NCI-H1105 (cell line): ENCODE results near the gene NYAP1.

ENCODE experiments used
- DNase-seq: peaks from one replicate; lab custom pipeline; 2025; lab: John Stamatoyannopoulos, UW

NYAP1 gene

DNA sequence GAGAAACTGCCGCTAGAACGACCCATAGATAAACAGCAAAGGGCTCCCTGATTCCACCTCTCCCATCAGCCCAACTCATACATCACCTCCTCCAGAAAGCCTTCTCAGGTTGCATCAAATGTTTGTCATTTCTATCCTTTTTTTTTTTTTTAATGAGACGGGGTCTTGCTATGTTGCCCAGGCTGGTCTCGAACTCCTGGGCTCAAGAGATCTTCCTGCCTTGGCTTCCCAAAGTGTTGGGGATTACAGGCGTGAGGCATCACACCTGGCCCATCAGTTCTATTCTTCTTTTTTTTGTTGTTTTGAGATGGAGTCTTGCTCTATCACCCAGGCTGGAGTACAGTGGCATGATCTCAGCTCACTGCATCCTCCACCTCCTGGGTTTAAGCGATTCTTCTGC, 26.7 kb upstream of the NYAP1 start:
- no peak for DNase-seq

- no peak for DNase-seq
Measured at GRCh38 chr7:100464210-100464660, 19.5 kb upstream of the NYAP1 start, which contains the start of gene SPACDR. Gene SPACDR, minus strand, starts transcription at chr7:100464260. Its CDS starts 235 bp downstream, at chr7:100464025.

DNA sequence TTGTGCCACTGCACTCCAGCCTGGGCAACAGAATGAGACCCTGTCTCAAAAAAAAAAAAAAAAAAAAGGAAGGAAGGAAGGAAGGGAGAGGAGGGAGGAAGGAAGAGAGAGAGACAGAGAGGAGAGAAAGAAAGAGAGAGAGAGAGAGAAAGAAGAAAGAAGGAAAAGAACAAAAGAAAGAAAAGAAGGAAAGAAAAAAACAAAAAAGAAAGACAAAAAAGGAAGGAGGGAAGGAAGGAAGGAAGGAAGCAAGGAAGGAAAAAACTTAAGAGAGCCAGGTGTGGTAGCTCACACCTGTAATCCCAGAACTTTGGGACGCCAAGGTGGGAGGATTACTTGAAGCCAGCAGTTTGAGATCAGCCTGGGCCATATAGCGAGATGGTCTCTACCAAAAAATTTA, 18.9 kb upstream of the NYAP1 start:
- DNase-seq = no peak

GRCh38 chr7:100465299-100465698, 18.4 kb upstream of the NYAP1 start:
- no peak for DNase-seq

DNA sequence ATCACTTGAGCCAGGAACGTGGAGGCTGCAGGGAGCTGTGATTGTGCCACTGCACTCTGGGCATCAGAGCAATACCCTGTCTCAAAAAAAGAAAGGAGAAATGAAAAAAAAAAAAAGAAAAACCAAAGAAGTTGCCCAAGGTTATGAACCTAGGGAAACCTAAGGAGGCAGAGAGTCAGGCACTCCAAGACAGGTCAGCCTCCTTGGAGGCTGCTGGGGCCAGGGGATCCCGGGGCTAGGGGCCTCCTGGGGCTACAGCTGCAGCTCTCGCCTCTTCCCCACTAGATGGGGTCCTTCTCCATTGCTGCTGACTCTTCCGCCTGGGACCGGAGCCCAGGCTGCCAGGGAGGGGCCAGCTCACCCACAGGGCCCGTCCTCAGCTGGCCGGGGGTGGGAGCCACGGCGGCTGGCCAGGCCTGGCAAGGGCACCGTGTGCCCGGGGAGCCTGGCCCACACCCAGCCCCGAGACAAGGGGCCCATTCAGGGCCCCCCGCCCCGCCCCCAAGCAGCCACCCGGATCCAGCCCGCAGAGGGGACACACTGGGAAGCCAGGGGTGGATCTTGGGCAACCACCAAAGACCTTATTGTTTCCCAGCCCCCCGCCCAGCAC, 17.9 kb upstream of the NYAP1 start:
- peak; percentile 60 for DNase-seq

DNA sequence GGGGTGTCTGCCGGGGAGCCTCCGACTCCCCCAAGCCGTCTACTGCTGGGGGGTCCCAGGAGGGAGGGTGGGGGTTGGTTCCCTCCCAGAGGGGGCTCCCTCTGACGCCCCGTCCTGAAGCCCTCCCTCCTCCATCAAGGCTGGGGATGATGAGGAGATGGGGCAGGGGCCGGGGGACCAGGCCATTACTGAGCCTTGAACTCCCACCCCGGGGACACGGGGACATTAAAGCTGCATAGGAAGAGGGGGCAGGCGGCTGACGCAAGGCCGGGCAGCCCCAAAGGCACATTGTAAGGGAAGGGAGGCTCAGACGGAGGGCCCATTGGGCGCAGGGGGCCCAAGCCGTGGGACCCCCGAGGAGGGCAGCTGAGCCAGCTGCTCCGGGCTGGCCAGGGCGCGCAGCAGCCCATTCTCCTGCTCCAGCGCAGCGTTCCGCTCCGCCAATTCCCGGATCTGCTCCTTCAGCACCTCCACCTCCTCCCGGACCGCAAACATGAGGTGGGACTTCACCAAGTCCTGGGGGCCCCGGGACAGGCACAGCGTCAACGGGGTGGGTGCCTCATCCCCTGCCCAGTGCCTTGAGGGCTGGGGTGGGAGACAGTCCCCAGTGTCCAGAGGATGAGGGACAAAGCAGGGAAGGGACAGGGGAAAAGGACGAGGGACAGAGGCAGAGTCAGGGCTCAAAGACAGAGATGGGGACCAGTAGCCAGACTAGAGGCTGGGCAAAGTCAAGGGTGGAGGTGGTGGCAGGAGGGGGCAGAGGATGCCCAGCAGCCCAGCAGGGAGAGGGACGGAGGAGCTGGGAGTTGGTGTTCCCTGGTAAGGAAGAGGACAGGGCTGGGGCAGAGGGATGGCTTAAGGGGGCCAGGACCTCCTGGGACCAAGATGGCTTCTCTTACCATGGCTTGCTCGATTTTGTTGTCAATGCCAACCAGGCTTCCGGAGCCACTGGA, 16.8 kb upstream of the NYAP1 start:
- no peak for DNase-seq

DNA sequence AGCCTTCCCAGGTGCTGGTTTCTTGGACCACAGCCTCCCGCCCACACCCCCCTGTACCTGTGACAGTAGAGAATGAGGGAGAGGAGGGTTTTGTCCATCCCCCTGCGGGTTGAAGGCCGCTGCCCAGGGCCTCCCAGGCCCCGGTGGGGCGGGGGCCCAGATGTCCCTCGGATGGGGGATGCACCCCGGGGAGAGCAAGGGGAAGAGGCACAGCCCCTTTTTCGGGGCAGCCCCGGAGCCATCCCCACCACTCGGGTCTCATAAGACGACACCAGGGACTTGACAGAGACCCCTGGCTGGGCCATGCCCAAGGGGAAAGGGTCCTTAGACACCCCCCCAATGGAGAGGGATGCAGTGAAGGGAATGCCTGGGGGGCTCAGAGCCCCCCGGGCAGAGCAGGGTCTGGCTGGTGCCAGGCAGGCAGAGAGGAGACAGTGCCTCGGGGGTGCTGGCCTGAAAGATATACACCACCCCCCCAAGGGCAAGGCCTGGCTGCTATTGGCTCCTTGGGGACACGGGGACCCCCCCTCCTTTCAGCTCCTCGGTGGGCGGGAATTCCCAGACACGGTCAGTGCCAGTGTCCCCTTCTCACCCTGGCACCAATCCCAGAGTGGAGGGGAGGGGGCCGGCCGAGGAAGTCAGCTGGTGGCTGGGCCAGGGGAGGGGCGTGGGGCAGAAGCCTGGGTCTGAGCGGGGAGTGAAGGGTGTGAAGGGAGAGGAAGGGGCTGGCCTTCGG, 15.9 kb upstream of the NYAP1 start:
- DNase-seq = no peak

GRCh38 chr7:100469227-100470044, 14.3 kb upstream of the NYAP1 start:
- DNase-seq = peak; percentile 48

GRCh38 chr7:100471021-100471420, 12.7 kb upstream of the NYAP1 start:
- DNase-seq = no peak

DNA sequence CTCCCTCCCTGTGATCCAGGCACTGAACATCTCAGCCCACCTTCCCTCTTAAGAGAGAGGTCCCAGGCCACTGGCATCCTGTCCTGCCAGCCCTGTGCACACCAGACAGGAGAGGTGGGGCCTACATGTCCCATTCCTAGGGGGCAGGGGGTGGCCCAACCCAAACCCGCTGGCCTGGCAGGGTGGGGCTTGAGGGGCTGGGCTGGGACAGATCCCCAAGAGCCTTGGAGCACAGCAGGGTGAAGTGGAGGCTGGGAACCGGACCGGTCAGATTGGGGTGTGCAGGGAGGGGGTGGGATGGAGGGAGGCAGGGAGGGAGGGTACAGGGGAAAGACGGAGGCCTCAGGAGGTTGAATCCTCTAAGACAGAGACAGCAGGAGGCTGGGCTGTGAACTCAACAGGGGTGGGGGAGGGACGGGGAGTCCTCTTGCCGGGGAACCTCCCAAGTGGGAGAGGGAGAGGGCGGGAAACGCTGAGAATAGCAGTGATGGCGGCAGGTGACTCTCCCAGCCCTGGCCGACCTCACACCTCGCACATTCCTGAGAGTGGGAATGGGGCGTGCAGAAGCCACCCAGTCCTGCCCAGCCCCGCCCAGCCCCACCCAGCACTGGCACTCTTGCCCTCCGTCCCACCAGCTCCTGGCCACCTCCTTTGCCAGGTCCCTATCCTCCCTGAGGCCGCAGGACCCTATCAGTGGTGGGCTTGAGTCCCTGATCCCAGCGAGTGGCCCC, 11.4 kb upstream of the NYAP1 start:
- DNase-seq = no peak

DNA sequence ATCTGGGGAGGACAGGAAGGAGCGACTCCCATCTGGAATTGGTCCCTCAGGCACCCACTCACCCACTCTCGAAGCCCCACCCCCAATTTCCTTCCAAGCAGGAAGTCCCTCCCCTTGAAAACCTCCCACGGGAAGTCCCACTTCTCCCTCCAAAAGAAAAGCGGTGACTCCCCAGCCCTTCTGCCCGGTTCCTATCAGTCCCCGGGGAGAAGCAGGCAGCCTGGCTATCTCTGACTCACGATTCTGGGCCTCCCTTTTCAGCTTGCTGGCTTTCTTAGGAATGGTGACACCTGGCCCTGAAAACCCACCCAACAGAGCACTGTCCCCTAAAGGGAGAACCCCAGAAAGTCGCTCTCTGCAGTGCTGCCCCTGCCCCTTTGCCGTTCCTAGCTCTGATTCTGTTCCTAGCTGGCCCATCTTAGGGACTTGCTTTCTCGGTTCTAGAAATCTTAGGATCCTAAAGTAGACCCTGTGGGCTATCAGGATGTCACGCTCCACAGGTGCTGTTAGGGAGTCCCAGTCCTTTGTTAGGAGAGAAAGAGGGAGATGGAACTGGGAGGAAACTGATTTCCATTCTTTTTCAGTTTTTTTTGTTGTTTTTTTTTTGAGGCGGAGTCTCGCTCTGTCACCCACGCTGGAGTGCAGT, 10.8 kb upstream of the NYAP1 start:
- DNase-seq = no peak

DNA sequence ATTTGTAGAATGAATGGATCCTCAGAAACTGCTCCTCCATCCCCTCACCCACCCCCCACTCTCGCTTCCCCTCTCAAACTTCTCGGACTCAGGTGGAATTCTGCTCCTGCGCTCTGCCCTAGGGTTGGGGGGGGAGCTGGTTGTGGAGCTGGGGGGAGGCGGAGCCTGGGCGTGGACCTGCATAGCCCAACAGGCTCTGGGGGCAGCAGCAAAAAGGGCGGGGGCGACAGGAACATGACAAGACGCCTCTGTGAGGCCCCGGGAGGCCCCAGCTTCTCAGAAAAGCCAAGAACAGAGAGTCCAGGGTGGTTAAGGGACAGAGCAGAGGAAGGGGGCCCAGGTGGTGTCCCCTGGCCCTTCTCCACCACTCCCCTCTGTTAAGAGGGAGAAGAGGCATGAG, 8.2 kb upstream of the NYAP1 start:
- DNase-seq = no peak

DNA sequence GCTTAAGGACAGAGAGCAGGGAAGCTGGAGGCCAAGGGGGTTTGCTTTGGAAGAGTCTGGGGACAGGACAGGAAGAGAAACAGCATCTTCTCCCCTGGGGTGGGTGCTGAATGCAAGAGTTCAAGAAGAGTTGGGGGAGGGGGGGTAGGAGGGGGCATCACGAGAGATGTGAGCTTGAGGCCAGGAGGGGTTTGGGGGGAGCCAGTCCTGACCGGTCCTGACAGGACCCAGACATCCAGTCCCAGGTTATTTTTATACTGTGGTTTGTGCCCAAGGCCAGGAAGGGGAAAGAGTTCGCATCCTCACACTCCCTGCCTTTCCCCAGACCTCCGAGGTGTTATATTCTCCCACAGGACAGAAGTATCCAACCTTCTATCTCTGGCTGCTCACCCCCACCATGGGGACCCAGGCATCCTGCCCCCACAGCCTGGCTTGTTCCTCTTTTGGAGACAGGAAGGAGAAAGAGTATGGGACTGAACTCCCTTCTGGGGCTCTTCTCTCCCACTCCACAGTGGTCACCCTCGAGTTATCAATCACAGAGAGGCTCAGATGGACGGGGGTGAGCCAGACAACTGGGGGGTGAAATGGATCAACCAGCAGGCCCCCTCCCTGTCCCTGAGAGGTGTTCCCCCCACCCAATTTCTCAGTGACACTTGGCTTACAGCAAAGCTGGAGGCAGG, 7.5 kb upstream of the NYAP1 start:
- no peak for DNase-seq

DNA sequence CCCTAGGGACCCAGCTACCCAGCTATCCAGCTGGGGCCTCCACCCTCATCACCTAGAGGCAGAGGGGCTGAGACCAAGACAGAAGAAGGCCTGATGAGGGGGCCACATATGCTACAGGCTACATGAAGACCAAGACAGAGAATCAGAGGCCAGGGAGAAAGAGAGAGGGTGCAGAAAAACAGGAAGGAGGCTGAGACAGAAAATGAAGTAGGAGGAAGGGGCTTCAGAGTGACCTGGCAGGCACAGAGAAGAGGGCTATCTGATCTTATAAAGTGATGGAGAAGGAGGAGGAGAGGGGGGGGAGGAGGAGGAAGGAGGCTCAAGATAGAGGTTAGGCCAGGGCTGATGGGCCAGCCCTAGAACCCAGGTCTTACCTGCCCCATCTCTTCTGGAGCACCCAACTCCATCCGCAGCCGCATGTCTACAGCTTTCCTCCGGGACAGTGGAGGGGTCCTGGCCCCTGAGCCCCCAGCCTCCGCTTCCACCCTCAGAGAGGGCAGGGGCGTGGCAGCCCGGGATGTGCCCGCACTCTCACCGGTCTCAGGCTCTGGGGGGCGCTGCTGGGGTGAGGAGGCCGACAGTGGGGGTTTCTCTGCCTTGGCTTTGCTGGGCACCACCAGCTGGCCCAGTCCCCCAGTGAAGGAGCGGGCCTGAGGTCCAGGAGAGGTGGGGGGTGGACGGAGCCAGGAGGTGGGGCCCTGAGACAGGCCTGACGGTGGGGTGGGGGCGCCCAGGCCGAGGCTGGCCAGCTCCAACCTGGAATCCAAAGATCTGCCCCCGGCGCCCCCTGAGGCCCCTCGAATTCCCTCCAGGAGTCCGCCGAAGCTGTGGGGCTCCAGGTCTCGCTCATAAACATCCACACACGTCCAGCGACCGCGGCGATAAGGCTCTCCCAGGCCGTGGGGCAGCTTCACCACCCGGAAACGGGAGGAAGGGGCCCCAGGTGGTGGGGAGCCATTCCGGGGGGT, 6.5 kb upstream of the NYAP1 start:
- DNase-seq = no peak

DNA sequence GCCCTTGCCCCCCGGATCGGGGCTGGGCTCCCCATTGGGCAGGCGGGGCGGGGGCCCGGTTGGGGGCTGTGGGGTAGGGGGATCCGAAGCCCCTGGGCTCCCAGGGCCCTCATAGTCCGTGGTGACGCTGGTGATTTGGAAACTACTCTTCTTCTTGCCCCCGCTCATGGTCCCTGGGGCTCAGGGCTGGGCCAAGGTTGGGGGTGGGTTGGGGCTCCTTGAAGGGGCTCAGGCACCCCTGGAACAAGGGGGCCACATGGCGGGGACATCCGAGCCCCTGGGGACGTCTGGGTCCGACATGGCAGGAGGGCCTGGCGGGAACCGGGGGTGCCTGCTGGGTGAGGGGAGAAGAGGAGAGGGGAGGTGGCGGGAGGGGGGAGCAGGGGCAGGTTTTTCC, 5.9 kb upstream of the NYAP1 start:
- no peak for DNase-seq

DNA sequence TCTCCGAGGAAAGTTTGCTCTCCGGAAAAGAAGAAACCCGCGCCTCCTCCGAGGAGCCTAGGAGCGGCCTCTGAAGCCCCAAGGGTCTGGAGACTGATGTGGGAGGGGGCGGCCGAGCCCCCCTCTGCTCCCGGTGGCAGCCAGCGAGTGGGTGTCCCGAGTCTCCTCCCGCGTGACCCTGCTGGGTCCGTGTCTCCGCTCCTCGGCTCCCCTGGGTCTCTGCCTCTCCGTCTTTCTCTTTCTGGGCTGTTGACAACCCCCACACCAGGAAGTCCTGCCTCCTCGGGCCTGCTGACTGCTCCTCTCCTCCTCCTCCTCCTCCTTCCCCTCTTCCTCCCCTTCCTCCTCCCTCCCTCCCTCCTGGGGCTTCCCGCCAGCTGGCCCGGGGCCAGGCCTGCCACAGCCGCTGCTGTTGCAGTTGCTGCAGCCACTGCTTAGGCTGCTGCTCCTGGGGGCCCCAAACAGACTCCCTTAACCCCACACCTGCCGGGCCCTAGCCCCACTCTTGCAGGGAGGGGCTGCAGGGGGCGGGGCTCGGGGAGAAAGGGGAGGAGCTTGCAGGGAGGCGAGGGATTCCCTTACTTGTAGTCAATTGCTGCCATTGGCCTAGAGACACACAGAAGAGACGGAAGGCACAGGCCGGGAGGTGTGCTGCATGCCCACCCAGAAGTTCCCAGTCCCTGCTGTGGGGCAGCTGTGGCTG, 4.6 kb upstream of the NYAP1 start, which contains the start of gene TSC22D4:
TSC22D4 (minus strand) TSS at position 257 of the 703 bp plus-strand sequence. CDS start 1,176 bp downstream, outside the sequence.
- peak; percentile 83 for DNase-seq

GRCh38 chr7:100481466-100481865, 2.3 kb upstream of the NYAP1 start:
- no peak for DNase-seq

- no peak for DNase-seq
Measured at GRCh38 chr7:100482728-100483089, 1.0 kb upstream of the NYAP1 start.
